PFSK-1 (cell line): ENCODE results near the gene CEMIP2. TPM values are rescaled to one million over a fixed set of nuclear protein-coding genes. Genes with fewer than 3 reads are reported as not detected.

Experiments used
- FOXP2 ChIP-seq: optimal IDR thresholded peaks from 2 replicates; pipeline ENCODE3; 2011; ENCODE audit warnings: borderline replicate concordance, control low read depth, inconsistent platforms; ENCODE audit not compliant: insufficient read depth; ENCODE audit errors: extremely low read length, extremely low read depth
- POLR2AphosphoS5 ChIP-seq: IDR thresholded peaks from 2 replicates; pipeline ENCODE4 v1.6.1; 2012; ENCODE audit warnings: low read depth, mild to moderate bottlenecking, control low read depth, low read length, moderate library complexity
- SIN3A ChIP-seq: IDR thresholded peaks from 2 replicates; pipeline ENCODE4 v1.6.1; 2012; ENCODE audit warnings: mild to moderate bottlenecking, low read length, moderate library complexity, borderline replicate concordance; ENCODE audit not compliant: insufficient read depth
- TAF1 ChIP-seq: IDR thresholded peaks from 2 replicates; pipeline ENCODE4 v1.6.1; 2012; ENCODE audit warnings: low read length, control low read depth, borderline replicate concordance; ENCODE audit not compliant: insufficient read depth
- polyA plus RNA-seq: library from polyadenylated mRNA; unstranded; fragments of >200 nt; gene quantifications from one replicate; pipeline ENCODE4 v1.2.1, GENCODE V29; 2012; ENCODE audit warnings: low read depth, missing spikeins; ENCODE audit not compliant: insufficient read length
- TF ChIP-seq, protein P1 (sequence below), 2 experiments: IDR thresholded peaks; 2 replicates each; pipeline versions ENCODE4 v1.6.1 to v1.8.0; 2011 to 2012; ENCODE audit warnings: low read depth in 2 of 2, low read length in 2 of 2, control low read depth in 1 of 2, inconsistent platforms in 1 of 2, mild to moderate bottlenecking in 1 of 2, moderate library complexity in 1 of 2; ENCODE audit not compliant: insufficient read depth in 1 of 2

CEMIP2 gene, protein sequence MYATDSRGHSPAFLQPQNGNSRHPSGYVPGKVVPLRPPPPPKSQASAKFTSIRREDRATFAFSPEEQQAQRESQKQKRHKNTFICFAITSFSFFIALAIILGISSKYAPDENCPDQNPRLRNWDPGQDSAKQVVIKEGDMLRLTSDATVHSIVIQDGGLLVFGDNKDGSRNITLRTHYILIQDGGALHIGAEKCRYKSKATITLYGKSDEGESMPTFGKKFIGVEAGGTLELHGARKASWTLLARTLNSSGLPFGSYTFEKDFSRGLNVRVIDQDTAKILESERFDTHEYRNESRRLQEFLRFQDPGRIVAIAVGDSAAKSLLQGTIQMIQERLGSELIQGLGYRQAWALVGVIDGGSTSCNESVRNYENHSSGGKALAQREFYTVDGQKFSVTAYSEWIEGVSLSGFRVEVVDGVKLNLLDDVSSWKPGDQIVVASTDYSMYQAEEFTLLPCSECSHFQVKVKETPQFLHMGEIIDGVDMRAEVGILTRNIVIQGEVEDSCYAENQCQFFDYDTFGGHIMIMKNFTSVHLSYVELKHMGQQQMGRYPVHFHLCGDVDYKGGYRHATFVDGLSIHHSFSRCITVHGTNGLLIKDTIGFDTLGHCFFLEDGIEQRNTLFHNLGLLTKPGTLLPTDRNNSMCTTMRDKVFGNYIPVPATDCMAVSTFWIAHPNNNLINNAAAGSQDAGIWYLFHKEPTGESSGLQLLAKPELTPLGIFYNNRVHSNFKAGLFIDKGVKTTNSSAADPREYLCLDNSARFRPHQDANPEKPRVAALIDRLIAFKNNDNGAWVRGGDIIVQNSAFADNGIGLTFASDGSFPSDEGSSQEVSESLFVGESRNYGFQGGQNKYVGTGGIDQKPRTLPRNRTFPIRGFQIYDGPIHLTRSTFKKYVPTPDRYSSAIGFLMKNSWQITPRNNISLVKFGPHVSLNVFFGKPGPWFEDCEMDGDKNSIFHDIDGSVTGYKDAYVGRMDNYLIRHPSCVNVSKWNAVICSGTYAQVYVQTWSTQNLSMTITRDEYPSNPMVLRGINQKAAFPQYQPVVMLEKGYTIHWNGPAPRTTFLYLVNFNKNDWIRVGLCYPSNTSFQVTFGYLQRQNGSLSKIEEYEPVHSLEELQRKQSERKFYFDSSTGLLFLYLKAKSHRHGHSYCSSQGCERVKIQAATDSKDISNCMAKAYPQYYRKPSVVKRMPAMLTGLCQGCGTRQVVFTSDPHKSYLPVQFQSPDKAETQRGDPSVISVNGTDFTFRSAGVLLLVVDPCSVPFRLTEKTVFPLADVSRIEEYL (N-terminal part only)
- polyA plus RNA-seq: 7.3 TPM

DNA sequence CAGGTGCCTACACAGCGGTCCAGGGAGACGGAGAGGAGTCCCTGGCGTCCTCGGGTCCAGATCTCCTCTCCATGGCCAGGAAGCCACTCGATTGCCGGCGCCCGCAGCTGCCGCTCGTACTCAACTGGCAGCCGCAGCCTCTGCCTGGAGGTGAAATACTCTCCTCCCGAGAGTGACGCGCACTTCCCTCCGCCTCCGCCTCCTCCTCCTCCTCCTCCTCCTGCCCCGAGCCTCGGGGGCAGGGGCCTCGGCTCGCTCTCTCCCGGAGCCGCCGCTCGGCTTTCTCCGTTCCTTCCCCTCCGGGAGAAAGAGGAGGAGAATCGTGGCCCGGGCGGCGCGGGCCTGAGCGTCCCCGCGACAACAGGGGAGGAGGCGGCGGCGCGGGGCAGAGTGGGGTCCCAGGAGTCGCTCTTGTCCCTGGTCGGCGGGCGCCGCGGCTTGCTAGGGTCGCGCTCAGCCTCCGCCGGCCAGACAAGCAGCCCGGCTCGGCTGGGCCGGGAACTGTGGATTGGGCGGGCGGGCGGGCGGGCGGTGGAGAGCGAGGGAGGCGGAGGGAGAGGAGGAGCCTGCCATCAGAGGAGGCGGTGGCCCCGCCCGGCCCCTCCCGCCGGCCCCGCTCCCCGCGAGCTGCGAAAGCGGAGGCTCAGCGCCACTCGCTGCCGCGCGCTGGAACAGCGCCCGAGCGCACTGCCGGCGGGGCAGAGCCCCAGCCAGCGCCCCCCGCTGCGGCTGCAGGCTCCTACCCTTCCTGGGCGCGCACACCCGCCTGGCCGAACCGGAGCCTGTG, at the start of gene CEMIP2:
Gene CEMIP2, minus strand, starts transcription at position 126 of the 787 bp plus-strand sequence. CDS start 18,140 bp downstream, outside the sequence.
- no peak for TF ChIP-seq FOXP2
- TF ChIP-seq, protein P1, sequence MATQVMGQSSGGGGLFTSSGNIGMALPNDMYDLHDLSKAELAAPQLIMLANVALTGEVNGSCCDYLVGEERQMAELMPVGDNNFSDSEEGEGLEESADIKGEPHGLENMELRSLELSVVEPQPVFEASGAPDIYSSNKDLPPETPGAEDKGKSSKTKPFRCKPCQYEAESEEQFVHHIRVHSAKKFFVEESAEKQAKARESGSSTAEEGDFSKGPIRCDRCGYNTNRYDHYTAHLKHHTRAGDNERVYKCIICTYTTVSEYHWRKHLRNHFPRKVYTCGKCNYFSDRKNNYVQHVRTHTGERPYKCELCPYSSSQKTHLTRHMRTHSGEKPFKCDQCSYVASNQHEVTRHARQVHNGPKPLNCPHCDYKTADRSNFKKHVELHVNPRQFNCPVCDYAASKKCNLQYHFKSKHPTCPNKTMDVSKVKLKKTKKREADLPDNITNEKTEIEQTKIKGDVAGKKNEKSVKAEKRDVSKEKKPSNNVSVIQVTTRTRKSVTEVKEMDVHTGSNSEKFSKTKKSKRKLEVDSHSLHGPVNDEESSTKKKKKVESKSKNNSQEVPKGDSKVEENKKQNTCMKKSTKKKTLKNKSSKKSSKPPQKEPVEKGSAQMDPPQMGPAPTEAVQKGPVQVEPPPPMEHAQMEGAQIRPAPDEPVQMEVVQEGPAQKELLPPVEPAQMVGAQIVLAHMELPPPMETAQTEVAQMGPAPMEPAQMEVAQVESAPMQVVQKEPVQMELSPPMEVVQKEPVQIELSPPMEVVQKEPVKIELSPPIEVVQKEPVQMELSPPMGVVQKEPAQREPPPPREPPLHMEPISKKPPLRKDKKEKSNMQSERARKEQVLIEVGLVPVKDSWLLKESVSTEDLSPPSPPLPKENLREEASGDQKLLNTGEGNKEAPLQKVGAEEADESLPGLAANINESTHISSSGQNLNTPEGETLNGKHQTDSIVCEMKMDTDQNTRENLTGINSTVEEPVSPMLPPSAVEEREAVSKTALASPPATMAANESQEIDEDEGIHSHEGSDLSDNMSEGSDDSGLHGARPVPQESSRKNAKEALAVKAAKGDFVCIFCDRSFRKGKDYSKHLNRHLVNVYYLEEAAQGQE (IDR thresholded peaks at IDR 0.05; ENCODE audit: insufficient read depth in 1 of 2, low read depth in 2 of 2, low read length in 2 of 2): 0 out of 4 replicates have a peak, but pooled peaks of 1 of the 2 experiments have one; percentile 10
- TF ChIP-seq POLR2AphosphoS5: peak; percentile 66
- TF ChIP-seq SIN3A: peak; percentile 40; the same call in 1 of the 2 replicates
- peak; percentile 91 for TF ChIP-seq TAF1

DNA sequence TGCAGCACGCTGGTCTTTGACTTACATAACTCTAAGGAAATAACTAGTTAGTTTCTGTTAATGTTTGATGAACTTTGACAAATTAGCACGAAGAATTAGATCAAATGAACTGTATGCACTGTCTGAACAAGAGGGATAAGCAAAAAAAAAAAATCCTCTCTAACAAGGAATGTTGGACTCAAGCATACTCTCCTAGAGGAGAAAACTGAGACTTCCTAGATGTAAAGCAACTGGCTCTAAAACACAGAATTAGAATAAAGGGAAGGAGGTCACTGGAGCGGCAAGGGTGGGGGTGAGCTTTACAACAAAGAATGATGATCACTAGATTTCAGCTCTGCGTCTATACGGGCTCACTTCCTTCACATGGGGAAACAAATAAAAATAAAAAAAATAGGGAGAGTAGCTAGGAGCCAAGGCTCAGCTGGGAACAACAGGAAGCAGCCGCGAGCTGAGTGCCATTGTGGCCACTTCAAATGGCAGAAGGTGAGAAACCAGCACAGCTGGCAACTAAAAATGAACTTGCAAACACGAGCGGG, 48.7 kb upstream of the CEMIP2 start:
- TF ChIP-seq, protein P1 (IDR thresholded peaks at IDR 0.05; ENCODE audit: insufficient read depth in 1 of 2, low read depth in 2 of 2, low read length in 2 of 2): no peak

- TF ChIP-seq FOXP2 (no peak), TAF1 (no peak)
- TF ChIP-seq, protein P1 (IDR thresholded peaks at IDR 0.05; ENCODE audit: insufficient read depth in 1 of 2, low read depth in 2 of 2, low read length in 2 of 2): no peak
These were observed 46.5 kb upstream of the CEMIP2 start for GRCh38 chr9:71814815-71815214.

GRCh38 chr9:71814226-71814625, 45.9 kb upstream of the CEMIP2 start:
- TF ChIP-seq POLR2AphosphoS5 (no peak), TAF1 (no peak), SIN3A (no peak), FOXP2 (no peak)
- TF ChIP-seq, protein P1 (IDR thresholded peaks at IDR 0.05; ENCODE audit: insufficient read depth in 1 of 2, low read depth in 2 of 2, low read length in 2 of 2): no peak
